Ammon's horn (tissue), 1 donor: ENCODE results near the gene ATP2C2.
A peak's percentile ranks its signal among the peaks of the same experiment; 100 is the strongest.
"Not testable (repeated sequence)": the region's sequence is repeated elsewhere in the genome, so short reads cannot be mapped to it uniquely, and the experiment has no call there.

ENCODE experiments used
- DNase-seq: peaks from one replicate; pipeline ENCODE4 v3.0.0-alpha.2; 2016; ENCODE audit warnings: low spot score

Gene ATP2C2

DNA sequence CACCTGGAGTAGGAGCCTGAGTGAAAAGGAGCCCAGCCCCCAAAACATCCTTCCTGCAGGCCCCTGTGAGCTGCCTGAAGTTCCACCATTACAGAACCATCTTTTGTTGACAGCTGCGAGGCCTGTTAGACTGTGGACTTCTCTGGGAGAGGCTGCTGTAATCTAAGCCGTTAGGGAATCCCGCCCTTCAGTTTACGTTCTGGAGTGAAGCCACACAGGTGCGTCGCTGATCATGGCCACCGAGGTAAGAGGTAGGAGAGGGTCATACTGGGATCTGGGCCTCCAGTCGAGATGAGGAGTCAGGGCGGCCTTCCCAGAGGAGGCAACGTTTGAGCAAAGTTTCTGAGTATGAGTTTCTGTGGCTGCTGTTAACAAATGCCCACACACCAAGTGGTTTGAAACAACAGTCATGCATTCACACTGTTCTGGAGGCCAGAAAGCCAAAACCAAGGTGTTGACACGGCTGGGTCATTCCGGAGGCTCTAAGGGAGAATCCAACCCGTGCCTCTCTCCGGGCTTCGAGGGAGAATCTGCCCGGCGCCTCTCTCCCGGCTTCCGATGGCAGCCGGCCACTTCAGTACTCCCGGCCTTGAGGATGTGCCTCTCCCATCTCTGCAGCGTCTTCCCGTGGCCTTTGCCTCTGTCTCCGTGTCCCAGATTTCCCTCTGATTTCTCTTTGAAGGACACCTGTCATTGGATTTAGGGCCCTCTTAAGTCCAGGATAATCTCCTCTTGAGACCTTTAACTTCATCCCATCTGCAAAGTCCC lies 26.6 kb upstream of the ATP2C2 start:
- DNase-seq: no peak

DNA sequence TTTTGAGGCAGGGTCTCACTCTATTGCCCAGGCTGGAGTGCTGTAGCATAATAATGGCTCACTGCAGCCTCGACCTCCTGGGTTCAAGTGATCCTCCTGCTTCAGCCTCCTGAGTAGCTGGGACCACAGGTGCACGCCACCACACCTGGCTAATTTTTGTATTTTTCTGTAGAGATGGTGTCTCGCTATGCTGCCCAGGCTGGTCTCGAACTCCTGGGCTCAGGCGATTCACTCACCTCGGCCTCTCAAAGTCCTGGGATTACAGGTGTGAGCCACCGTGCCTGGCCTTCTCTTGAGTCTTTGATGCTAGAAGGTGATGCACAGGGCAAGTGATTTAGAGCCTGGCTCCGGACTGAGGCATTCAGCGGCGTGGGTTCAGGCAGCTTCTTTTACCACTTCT lies 24.5 kb upstream of the ATP2C2 start:
- DNase-seq: not testable (repeated sequence)

DNA sequence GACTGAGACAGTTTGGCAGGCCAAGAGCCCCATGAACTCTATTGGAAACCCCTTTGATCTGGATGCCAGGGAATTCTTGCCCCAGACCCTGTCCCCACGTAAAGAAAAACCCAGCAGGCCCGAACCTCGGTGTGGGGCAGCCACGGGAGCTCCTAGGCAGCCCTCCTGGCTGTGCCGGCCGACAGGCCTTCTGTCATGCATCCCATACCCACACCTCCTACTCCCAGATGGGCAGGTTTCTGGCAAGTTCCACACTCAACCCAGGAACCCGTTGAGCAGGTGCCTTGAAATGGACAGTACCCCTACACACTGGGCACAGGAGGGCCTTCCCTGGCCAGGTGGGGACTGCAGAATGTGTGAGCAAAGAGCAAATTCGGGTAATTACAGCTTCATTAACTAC lies 23.6 kb upstream of the ATP2C2 start:
- no peak for DNase-seq

DNA sequence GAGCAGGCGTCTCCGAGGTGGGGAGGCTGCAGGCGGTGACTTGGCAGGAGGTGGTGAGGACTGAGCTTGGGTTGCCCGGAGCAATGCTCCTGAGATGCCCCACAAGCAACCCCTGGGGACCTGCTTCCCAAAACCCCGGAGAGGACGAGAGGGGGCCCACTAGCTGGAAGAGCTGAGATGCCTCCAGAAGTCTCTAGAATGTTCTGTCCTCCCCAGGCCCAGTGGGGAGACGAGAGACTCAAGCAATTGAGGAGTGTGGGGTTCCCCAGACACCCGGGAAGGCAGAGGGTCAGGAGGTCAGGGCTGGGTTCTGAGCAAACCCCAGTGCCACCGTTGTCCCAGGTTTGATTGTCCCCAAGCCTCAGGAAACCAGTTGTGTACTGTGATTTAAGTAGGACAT lies 21.2 kb upstream of the ATP2C2 start:
- DNase-seq: no peak

DNA sequence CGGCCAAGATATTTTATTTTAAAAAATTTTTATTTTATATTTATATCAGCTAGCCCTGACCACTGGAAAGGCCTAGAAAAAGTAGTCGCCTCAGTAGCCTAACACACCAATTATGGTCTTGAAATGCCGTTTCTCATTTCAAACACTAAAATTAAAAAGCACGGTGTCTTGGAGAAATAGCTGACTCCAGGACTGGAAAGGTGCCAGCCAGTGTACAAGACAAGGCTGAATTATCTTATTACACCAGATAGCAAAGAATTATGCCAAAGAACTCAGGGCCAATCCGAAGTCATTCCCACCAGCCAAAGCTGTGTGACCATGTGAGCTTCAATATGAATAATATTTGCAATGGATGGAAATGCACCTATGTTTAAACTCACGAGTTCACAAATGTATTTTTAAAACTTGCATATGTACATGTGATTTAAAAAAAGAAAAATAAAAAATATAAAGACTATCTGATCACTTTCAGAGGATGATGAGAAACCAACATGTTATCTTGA lies 19.9 kb upstream of the ATP2C2 start:
- DNase-seq: no peak

DNA sequence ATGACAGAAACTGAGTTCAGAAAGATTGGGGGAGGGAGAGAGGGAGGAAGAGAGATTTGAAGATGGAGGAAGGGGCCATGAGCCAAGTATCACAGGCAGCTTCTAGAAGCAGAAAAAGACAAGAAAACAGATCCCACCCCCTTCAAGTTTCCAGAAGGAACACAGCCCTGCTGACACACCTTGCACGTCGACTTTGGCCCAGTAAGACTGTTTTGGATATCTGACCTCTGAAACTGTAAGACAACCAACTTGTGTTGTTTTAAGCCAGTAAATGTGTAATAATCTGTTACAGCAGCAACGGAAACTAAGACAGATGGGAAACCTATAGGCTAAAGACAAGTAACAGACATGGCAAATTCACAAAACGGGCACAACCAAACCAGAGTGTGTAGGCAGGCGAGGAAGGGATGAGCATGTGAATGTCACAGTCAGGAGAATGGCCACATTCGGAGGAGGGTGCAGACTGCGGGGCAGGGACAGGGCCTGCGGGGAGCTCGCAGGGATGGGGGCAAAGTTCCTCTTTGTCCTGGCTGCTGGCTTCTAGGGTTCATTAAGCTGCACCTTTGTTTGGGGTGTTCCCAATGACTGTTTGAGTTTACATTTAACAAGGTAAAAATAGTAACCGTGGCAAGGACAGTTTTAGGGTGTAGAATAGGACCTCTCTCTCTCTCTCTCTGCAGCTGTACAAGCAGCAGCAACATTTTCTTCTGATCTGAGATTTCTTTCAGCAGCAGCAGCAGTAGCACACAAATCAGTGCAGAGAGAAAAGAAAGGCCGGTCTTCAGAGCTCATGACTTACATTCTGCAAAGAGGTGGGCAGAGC lies 18.3 kb upstream of the ATP2C2 start:
- DNase-seq: no peak

DNA sequence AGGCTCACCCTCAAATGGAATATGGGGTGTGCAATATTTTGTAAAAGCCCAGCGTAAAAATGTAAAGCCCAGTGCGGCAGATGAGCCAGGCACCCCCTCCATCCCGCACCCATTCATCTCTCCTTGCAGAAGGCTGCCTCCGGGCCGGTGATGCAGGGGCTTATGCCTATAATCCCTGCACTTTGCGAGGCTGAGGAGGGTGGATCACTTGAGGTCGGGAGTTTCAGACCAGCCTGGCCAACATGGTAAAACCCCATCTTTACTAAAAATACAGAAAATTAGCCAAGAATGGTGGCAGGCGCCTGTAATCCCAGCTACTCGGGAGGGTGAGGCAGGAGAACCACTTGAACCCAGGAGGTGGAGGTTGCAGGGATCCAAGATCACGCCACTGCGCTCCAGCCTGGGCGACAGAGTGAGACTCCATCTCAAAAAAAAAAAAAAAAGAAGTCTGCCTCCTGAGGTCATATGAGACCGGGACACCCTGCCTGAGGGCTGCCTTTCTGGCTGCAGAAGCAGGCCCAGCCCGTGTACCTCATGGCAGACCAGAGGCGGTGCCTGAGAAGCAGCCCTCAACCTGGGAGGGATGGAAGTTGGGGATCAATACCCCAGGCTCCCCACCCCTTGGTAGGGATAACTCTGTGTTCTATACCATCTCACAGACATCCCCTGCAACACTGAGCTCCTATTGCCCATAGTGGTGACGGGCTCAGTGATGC lies 17.5 kb upstream of the ATP2C2 start:
- no peak for DNase-seq

DNA sequence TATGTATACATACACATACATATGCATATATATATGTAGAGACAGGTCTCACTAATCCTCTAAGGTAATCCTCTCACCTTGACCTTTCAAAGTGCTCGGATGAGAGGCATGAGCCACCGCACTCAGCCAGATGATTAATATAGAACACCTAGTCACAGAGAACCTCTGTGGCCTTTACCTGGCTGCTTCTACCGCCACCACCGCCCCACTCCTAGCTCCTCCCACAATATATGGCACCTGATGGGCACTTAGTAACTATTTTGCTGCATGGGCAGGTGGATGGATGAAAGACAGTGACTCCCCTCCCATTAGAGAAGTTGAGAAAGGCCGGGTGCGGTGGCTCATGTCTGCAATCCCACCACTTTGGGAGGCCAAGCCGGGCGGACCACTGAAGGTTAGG lies 16.7 kb upstream of the ATP2C2 start:
- no peak for DNase-seq

DNA sequence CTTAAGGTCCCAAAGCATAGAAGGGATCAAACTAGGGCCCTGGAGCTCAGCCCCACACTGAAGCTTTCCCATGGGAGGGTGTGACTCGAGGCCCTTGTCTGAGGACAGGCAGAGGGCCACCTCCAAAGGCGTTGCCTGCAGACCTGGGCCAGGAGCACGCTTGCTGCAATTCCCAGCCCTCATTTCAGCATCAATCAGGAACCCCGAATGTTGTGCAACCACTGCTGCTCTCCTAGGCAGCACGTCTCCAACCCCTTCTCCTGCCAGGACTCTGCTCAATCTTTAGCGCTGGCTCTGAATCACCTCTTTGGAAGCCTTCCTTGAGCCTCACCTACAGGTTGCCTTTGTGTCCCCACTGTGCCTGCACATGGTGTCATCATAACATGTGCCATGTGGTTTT lies 14.0 kb upstream of the ATP2C2 start:
- DNase-seq: no peak

DNA sequence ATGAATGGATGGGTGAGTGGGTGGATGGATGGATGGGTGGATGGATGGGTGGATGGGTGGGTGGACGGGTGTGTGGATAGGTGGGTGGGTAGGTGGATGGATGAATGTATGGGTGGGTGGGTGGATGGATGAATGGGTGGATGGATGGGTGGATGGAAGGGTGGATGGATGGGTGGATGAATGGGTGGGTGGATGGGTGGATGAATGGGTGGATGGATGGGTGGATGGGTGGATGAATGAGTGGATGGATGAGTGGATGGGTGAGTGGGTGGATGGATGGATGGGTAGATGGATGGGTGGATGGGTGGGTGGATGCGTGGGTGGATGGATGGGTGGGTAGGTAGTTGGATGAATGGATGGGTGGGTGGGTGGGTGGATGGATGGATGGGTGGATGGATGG lies 13.2 kb upstream of the ATP2C2 start:
- no peak for DNase-seq

DNA sequence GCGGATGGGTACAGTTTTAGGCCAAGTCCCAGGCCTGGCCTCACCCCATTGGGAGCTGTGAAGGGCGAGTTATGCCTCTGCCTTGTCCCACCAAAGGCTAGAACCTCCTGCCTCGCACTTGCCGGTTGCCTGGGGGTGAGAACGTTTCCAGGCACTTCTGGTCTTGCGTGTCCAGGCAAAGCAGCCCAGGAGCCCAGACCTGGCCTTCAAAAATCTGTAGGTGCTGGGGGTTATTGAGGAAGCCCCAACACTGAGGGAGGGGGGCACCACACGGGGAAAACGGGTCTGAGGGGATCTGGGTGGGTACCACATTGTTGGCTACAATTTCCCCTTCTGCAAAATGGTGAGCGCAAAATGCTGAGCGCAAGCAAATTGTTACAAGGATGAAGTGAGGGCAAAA lies 12.2 kb upstream of the ATP2C2 start:
- DNase-seq: no peak

DNA sequence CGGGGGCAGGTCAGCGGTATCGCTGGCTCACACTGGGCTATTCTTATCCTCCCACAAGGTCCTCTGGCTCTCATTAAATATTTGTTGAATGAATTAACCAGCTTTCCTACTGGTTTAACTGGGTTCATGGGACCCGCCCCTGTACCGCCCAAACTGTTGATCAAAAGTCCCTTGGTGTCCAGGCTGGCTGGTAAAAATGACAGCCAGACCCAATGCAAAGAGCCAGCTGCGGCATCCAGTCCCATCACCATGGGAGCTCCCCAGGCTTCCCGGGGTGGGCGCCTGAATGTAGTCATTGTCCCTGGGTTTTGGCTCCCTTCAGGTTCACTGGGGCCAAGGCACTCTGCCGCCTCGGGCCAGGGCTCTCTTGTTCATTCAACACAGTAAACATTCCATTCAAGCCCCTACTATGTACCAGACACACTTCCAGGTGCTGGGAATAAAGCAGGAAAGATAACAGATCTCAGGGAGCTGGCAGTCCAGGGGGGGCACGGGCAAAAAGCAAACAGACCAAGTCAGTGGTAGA lies 11.7 kb upstream of the ATP2C2 start:
- DNase-seq: peak; percentile 93

DNA sequence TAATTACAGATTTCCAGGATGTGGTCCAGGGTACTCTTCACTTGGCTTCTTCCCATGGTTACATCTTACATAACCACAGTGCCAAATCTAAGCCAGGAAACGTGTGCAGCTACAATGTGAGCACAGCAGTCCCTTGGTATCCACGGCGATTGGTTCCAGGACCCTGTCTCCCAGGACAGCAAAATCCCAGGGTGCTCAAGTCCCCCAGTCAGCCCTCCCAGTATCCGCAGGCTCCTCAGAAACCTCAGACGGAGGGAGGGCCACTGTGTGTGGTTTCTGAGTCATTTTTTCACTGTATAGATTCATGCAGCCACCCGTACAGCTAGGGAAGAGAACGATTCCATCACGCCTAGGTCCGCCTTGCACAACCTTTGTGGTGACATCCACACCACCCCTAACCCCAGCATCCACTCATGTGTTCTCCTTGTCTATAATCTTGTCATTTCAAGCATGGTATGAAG lies 11.1 kb upstream of the ATP2C2 start:
- peak; percentile 41 for DNase-seq

DNA sequence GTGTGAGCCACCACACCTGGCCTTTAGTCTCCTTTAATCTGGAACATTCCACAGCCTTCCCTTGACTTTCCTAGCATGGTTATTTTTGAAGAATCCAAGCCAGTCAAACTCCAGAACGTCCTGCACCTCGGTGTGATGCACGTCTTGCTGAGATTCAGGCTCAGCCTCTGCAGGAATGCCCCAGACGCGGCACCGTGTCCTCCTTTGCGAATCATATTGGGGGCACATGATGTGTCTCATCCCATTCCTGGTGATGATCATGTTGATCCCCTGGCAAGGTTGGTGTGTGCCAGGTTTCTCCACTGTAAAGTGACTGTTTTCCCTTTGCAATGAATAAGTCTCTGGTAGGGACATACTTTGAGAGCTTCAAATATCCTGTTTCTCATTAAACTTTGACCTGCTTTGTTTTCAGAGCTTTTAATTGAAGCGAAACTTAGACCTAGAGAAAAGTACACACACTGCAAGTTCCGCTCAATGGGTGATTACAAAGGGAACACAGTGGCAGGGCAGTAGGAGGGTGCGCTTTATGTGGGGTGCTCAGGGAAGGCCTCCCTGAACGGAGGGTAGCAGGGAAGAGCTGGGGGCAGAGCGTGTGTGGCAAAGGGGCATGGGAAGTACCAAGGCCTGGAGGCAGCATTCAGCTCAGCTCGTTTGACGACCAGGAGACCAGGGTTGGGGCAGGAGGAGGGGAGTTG lies 9.6 kb upstream of the ATP2C2 start:
- DNase-seq: no peak

DNA sequence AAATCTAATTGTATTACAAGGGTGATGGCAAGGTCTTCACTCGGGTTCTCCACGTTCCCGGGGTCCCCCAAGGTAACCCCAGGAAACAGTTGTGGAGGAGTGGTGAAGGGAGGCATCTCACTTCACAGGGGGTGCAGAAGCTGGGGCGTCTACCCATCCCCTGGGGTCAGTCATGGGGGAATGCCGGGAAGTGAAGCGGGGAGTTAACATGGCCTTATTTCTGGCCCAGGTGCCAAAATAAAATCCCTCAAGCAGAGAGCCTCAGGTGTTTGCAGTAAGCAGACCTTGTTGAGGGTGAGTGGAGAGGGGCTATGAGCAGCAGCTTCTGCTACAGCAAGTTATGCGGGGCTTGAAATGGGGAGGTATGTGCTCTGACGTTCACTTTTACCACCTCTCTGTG lies 9.0 kb upstream of the ATP2C2 start:
- no peak for DNase-seq

DNA sequence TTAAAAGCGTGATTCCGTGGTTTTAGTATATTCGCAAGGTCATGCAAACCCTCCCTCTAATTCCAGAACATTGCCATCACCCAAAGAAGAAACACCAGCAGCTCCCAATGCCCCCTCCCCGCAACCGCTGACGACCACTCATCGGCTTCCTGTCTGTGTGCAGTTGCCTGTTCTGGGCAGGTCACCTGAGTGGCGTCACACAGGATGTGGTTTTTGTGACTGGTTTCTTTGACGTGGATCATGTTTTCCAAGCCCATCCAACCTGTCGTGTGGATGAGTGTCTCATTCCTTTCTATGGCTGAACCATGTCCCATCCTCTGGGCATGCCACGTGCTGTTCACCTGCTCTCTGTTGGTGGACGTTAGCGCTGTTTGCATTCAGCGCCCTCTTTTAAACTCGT lies 8.2 kb upstream of the ATP2C2 start:
- DNase-seq: no peak

DNA sequence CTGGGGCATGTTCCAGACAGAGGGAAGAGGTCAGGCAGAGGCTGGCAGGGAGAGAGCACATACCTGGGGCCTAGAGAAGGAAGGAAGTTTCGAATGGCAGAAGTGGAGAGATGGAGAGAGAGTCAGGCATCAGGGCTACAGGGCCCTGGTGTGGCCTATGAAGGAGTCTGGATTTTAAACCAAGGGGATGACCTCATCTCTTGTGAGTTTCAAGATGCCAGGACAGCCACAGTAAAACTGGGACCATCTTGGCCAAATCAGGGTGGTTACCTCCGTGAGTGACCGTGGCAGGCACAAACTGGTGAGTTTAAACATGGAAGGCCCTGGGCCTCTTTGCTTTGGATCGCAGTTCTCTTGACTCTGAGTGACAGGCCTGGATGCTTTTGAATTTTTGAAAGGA lies 7.6 kb upstream of the ATP2C2 start:
- no peak for DNase-seq

DNA sequence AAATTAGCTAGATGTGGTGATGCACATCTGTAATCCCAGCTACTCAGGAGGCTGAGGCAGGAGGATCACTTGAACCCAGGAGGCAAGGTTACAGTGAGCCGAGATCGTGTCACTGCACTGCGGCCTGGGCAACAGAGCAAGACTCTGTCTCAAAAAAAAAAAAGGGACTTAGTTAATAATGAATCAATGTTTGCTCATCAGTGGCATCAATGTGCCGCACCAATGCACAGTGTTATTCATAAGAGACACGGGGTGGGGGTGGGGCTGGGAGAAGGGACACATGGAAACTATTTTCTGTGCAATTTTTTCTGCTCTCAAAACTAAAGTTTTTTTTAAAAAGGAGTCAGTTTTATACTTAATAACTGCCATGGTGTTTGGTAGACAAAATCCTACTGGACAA lies 6.8 kb upstream of the ATP2C2 start:
- DNase-seq: no peak

DNA sequence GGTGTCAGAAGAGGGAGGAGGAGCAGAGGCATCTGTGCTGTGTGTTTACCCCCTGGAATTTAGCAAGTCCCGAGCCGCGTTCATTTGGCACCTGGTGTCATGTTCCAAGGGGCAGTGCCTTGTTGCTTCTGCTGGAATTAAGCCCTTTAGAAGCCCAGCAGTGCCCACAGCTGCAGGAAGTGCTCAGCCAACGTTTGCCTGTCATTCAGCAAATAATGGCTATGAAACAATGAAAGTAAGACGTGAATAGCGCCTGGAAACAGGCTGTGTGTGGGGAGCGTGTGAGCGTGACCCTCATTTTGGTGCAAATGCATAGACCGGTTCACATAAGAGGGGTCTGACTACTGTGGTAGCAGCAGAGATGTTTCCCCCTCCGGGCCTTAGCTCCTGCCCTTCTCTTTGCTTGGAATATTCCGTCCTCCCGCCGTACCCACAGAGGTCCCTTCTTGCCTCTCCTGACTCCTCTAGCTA lies 5.8 kb upstream of the ATP2C2 start:
- peak; percentile 66 for DNase-seq

DNA sequence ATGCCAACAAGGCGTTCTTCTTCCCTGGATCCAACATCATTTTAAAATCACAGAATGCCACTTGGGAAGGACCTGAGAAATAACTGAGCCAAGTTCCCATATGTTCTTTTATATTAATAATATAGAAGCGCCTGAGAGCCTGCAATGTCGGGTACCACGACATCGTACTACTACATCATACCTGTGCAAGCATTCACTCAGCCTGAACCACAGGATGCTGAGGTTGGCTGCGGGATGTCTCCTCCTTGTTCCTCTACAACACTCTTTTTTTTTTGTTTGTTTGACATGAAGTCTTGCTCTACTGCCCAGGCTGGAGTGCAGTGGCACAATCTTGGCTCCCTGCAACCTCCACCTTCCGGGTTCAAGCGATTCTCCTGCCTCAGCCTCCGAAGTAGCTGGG lies 2.1 kb upstream of the ATP2C2 start:
- DNase-seq: no peak

DNA sequence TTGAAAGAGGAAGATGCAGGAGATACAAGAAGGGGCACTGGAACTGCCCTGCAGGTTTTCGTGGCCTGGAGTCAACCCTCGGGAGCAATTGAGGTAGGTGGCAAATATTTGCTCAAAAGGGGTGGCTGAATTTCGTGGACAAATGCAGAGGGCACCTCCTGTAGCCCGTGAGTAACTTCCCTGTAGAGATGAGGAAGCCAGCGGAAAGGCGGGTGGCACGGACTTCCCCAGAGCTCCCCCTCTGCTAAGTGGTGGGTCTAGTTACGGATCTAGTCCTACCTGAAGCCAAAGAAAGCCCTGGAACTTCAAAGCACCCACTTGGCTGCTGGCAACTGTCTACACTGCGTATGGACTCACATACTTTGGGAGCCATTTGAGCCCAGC lies 1.0 kb upstream of the ATP2C2 start:
- no peak for DNase-seq
